GM19468 (cell line): Measurements from ENCODE around the gene NAT8L.
"Not testable (repeated sequence)": the region's sequence is repeated elsewhere in the genome, so short reads cannot be mapped to it uniquely, and the experiment has no call there.

ENCODE experiments used
- ATAC-seq: cut with Tn5 transposase; IDR thresholded peaks from one replicate; pipeline ENCODE4 v1.9.1; 2021; ENCODE audit warnings: mild to moderate bottlenecking, moderate library complexity, moderate number of reproducible peaks; ENCODE audit not compliant: unreplicated experiment; ENCODE audit errors: extremely low read depth

The NAT8L gene

GRCh38 chr4:2059046-2059725 is at the start of gene NAT8L:
TSS of gene NAT8L (plus strand) at chr4:2059327. CDS start at chr4:2059512, 185 bp downstream.
- no peak for ATAC-seq

DNA sequence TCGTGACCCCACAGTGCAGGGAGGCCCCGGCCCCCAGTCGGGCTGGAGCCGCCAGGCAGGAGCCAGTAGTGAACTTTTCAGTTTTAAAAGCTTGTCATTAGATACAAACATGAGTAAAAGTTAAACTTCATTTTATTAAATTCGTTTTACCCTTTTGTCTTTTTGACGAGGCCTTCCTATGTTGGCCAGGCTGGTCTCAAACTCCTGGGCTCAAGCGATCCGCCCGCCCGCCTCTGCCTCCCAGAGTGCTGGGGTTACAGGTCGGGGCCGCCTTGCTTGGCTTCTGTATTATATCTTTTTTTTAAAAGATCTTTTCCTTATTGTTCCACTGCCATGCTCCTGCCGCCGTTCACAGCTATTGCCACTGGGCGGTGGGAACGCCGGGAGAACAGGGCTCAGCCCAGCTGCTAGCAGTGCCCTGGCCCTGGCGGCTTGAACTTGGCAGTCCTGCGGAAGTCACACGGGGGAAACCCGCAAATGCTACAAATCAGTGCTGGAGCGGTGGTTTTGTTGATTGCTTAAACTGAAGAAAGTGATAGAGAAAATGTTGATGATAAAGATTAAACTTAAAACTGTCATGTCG is 49.4 kb upstream of the NAT8L start:
- ATAC-seq, result no peak

DNA sequence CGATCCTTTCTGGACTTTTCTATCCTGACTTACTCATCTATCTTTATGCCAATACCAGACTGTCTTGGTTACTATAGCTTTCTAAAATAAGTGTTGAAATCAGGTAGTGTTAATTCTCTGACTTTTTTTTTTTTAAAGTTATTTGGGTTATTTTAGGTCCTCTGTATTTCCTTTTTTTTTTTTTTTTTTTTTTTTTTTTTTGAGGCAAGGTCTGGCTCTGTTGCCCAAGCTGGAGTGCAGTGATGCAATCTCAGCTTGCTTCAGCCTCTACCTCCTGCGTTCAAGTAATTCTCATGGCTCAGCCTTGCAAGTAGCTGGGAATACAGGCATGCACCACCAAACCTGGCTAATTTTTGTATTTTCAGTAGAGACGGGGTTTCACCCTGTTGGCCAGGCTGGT is 47.5 kb upstream of the NAT8L start:
- ATAC-seq, result no peak

DNA sequence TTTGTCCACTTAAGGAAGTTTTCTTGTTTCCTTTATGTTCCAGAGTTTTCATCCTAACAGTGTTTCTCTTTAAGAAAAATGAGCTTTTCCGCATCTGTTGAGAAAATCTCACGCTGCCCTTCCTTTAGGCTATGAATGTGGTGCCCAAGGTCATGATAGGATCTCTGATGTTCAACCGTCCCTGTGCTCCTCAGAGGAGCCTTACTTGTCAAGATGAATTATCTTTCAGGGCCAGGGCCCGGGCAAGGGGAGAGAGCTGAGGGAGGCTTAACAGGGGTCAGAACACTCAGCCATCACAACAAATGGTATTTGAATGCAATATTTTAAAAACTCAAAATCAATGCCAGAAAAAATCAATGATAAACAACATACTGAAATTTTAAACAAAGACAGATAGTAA is 44.1 kb upstream of the NAT8L start:
- ATAC-seq, result no peak

GRCh38 chr4:2021358-2022018 is 37.6 kb upstream of the NAT8L start:
- not testable (repeated sequence) for ATAC-seq

DNA sequence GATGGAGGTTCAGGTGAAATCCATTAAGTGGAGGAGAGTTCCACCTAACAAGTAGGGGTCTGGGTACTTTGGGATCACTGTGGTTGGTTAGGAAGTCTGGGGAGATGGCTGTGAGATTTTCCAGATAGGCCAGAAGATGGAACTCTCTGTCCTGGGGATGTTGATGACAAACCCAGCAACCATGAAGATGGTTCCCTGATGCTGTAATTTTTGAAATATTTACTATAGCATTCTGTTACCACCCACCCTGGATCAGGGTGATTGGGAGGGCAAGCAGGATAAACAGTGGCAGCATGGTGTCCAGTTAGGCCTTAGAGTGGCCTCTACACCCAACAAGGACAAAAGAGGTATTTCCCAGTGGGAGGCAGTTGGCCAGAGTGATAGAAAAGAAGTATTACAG is 34.4 kb upstream of the NAT8L start:
- ATAC-seq, result no peak

- ATAC-seq, result no peak
These were observed 33.3 kb upstream of the NAT8L start for GRCh38 chr4:2025817-2026216.

GRCh38 chr4:2027120-2027519 is 32.0 kb upstream of the NAT8L start:
- not testable (repeated sequence) for ATAC-seq

DNA sequence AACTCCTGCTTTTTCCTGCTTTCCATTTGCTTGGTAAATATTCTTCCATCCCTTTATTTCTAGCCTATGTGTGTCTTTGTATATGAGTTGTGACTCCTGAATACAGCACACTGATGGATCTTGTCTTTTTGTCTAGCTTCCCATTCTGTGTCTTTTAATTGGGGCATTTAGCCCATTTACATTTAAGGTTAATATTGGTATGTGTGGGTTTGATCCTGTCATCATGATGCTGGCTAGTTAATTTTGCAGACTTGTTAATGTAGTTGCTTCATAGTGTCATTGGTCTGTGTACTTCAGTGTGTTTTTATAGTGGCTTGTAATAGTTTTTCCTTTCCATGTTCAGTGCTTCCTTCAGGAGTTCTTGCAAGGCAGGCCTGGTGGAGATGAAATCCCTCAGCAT is 28.0 kb upstream of the NAT8L start:
- not testable (repeated sequence) for ATAC-seq

- no peak for ATAC-seq
These were observed 22.8 kb upstream of the NAT8L start for GRCh38 chr4:2036327-2036726.

GRCh38 chr4:2036866-2037265 is 22.3 kb upstream of the NAT8L start:
- no peak for ATAC-seq

DNA sequence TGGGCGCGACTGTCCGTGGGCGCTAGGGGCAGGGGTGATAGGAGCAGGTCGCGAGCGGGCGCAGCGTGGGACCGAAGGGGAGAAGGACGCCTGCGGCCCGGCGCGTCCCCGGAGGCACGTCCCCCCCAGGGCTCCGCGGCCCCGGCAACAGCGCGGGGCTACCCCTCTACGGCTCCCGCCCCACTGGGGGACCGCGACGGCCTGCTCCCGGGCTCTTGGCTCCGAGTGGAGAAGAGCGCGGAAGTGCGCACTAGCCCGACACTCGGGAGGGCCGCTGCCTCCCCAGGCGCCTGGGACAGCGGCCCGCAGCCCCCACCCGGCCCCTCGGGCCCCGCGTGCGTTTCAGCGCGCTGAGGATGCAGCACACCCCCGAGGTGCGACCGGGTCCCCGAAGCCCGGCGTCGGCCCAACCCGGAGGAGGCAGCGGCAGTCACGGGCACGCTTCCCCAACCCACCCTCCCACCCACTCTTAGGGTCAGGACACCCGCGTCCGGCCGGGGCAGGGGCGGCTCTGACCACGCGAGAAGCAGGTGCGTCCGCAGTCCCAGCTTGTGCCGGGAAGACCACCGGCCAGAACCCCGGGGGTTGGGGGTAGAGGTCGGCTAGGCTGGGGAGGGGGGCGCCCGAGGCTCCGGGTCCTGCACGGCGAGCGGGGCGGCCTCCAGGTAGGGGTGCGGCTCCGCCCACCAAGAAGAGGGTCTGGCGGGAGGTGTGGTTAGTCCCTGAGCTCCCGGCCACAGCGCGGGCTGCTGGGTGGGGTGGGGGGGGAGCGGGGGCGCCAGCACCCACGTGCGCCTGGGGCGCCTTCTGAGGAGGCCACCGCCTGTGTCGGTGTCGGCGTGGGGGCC is 18.5 kb upstream of the NAT8L start:
- ATAC-seq, result no peak

GRCh38 chr4:2041239-2042130 is 17.6 kb upstream of the NAT8L start:
- ATAC-seq, result peak; percentile 19

DNA sequence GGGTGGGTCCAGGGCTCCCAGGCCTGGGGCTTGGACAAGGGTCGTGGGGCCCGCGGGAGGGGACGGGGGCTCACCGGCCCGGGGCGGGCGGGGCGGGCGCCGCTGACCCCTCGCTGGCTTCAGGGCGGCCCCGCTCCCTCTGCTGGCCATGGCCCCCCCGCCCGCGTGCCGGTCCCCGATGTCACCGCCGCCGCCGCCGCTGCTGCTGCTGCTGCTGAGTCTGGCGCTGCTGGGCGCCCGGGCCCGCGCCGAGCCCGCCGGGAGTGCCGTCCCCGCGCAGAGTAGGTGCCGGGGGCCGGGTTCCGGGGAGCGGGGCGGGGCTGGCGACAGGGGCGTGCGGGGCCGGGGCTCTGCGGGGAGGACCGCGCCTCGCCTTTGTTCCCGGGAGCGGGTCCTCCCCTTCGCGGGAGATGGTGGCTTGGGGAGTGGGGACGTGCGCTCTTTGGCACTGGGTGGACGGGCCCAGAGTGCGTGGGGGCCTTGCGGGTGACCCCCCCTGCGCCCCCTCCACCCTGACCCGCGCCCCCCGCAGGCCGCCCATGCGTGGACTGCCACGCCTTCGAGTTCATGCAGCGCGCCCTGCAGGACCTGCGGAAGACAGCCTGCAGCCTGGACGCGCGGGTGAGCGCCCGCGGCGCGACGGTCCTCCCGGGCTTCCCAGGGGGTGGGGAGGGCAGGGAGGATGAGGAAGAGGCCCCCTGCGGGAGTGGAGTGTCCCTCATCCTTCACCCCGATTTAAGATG is 16.8 kb upstream of the NAT8L start:
- ATAC-seq, result no peak

DNA sequence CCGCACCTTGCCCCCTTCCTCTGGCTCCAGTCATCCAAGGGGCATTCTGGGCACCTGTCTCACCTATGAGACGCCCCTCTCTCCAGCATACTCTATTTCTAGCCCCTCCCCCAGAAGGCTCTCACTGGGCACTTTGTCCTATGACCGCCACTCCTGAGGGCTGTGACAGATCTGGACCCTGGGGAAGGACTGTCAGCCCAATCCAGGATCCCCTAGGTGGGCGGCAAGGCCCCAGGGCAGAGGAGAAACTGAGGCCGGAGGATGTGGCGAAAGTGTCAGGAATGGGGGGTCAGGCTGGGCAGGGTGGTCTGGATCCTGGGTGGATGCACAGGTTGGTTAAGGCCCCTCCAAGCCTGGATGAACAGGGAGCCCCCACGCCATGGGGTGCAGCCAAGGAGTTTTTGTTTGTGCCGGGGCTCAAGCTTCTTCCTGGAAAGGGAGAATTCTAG is 16.2 kb upstream of the NAT8L start:
- ATAC-seq, result no peak

DNA sequence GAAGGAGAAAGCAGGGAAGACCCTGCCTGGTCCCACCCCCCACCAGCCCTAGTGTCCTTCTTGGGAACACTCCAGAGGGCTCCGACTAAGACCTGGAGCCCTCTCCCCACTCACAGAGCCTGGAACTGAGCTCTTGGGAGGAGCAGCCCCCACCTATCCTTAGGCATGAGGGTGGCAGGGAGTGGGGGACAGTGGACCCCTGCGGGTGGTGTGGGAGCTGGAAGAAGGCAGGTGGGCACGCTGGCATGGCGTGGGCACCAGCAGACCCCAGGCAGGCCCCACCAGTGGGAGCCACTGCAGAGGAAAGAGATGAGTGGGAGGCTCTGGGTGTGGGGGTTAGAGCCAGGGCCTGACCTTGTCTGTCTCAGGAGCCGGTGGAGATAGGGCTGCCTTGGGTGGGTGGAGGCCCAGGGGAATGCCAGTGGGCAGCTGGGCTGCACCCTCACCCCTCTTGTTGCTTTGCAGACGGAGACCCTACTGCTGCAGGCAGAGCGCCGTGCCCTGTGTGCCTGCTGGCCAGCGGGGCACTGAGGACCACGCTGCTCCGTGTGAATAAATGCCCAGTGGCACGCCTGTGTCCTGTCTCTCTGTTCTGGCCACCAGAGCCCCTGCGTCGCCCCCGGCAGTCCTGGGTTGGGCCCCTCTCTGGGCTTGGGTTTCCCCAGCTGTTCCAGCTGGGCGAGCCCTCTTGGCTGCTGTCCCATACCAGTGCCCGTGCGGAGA is 15.6 kb upstream of the NAT8L start:
- no peak for ATAC-seq

- no peak for ATAC-seq
These were observed 15.0 kb upstream of the NAT8L start for GRCh38 chr4:2044119-2044485.
